HCT116 (cell line): ENCODE results near the gene ARMC10. TPM values are rescaled to one million over a fixed set of nuclear protein-coding genes. Genes with fewer than 3 reads are reported as not detected.
A peak's percentile ranks its signal among the peaks of the same experiment; 100 is the strongest.

Source experiments
- ATAC-seq: fragments of 200-7000 bp; cut with Tn5 transposase; 2 replicates; pipeline ENCODE4 v1.9.1; 2020; ENCODE audit warnings: mild to moderate bottlenecking, moderate library complexity
- BruUV-seq: library from RNA; stranded (reverse); fragments of 400-500 nt; replicated peaks from 2 replicates; lab custom pipeline; 2021; lab: Mats Ljungman, UMichigan
- CTCF ChIA-PET: fragments of 300-600 bp; sonication (Branson Sonifier 250); formaldehyde crosslinking; loops from one replicate; lab custom pipeline; 2021; ENCODE audit warnings: antibody characterized with exemption; lab: Charles Lee
- POLR2A ChIA-PET: fragments of 300-600, 350-600 bp; sonication (Branson Sonifier 250); formaldehyde crosslinking; loops from one replicate; lab custom pipeline; 2021; ENCODE audit warnings: antibody characterized with exemption; lab: Charles Lee
- RAD21 ChIA-PET, 2 experiments: fragments of 300-600 bp; sonication (Branson Sonifier 250); formaldehyde crosslinking; loops; one replicate each; lab custom pipeline; 2023; ENCODE audit warnings: low total read pairs in 2 of 2; ENCODE audit not compliant: uncharacterized antibody in 2 of 2, unreplicated experiment in 2 of 2, low non-redundant PET in 1 of 2; lab: Charles Lee
- DNase-seq: peaks from one replicate; pipeline ENCODE4 v3.0.0-alpha.2; 2010; ENCODE audit warnings: low read depth, low spot score
- H2AFZ ChIP-seq: fragments of 200-600 bp; shearing (Covaris generic), sonication (generic); 2 replicates; pipeline ENCODE4 v1.6.1; 2017; ENCODE audit warnings: low read depth, mixed run types, mixed read lengths, antibody characterized with exemption, low read length; ENCODE audit not compliant: poor library complexity, severe bottlenecking
- H3K27ac ChIP-seq: 2 replicates; pipeline ENCODE4 v1.5.1; 2012; ENCODE audit warnings: low read depth, low read length
- H3K27me3 ChIP-seq: fragments of 200-600 bp; sonication (generic); 2 replicates; pipeline ENCODE4 v1.6.1; 2016; ENCODE audit warnings: mixed run types, low read length, mixed read lengths; ENCODE audit not compliant: insufficient read depth
- H3K36me3 ChIP-seq, 2 experiments: fragments of 200-500 bp in 1 of 2; fragments of 200-600 bp in 1 of 2; sonication (Bioruptor generic) in 1 of 2; sonication (generic) in 1 of 2; 2 replicates each; pipeline versions ENCODE4 v1.5.1 to v1.6.1; 2014 to 2016; ENCODE audit warnings: low read length in 2 of 2, inconsistent platforms in 1 of 2, mixed read lengths in 1 of 2, mixed run types in 1 of 2; ENCODE audit not compliant: insufficient read depth in 2 of 2, control insufficient read depth in 1 of 2
- H3K4me1 ChIP-seq, 2 experiments: fragments of 200-600 bp in 1 of 2; sonication (generic) in 1 of 2; 2 replicates each; pipeline versions ENCODE4 v1.5.1 to v1.6.1; 2012 to 2017; ENCODE audit warnings: low read length in 2 of 2, inconsistent platforms in 1 of 2, mild to moderate bottlenecking in 1 of 2, mixed read lengths in 1 of 2, mixed run types in 1 of 2, moderate library complexity in 1 of 2; ENCODE audit not compliant: insufficient read depth in 2 of 2, control insufficient read depth in 1 of 2
- H3K4me2 ChIP-seq: fragments of 200-600 bp; sonication (generic); 2 replicates; pipeline ENCODE4 v1.6.1; 2017; ENCODE audit warnings: mixed run types, low read length, mixed read lengths
- H3K4me3 ChIP-seq, 2 experiments: fragments of 200-600 bp in 1 of 2; sonication (generic) in 1 of 2; replicated peaks in 1 of 2; 2 replicates each; pipeline ENCODE4 v1.5.1; 2011 to 2016; ENCODE audit warnings: low read length in 2 of 2, control low read depth in 1 of 2, low read depth in 1 of 2, mild to moderate bottlenecking in 1 of 2, mixed read lengths in 1 of 2, mixed run types in 1 of 2
- H3K79me2 ChIP-seq: fragments of 200-600 bp; sonication (generic); 2 replicates; pipeline ENCODE4 v1.6.1; 2017; ENCODE audit warnings: mild to moderate bottlenecking, mixed run types, low read length, moderate library complexity, mixed read lengths; ENCODE audit not compliant: insufficient read depth
- H3K9ac ChIP-seq: fragments of 200-600 bp; sonication (generic); 2 replicates; pipeline ENCODE4 v1.6.1; 2016; ENCODE audit warnings: low read length, mixed read lengths
- H3K9me2 ChIP-seq: fragments of 200-600 bp; sonication (generic), shearing (Covaris generic); 2 replicates; pipeline ENCODE4 v1.6.1; 2017; ENCODE audit warnings: mixed run types, mild to moderate bottlenecking, moderate library complexity; ENCODE audit not compliant: insufficient read depth
- H3K9me3 ChIP-seq, 2 experiments: fragments of 200-500 bp in 1 of 2; fragments of 200-600 bp in 1 of 2; sonication (Bioruptor generic) in 1 of 2; sonication (generic) in 1 of 2; 2 replicates each; pipeline ENCODE4 v1.6.1; 2014 to 2017; ENCODE audit warnings: low read length in 2 of 2, mixed read lengths in 2 of 2, inconsistent platforms in 1 of 2, low read depth in 1 of 2, mild to moderate bottlenecking in 1 of 2, mixed run types in 1 of 2, moderate library complexity in 1 of 2; ENCODE audit not compliant: control insufficient read depth in 1 of 2, insufficient read depth in 1 of 2
- H4K20me1 ChIP-seq: fragments of 200-600 bp; sonication (generic), shearing (Covaris generic); 2 replicates; pipeline ENCODE4 v1.6.1; 2017; ENCODE audit warnings: mixed run types, mild to moderate bottlenecking, moderate library complexity; ENCODE audit not compliant: insufficient read depth
- CBX3 ChIP-seq: IDR thresholded peaks from 2 replicates; pipeline ENCODE4 v1.6.1; 2012; ENCODE audit warnings: low read depth
- CTCF ChIP-seq, 3 experiments: fragments of 200-600 bp in 1 of 3; sonication (generic) in 1 of 3; IDR thresholded peaks in 2 of 3; conservative IDR thresholded peaks in 1 of 3; 2 replicates each; pipeline ENCODE4 v1.5.1; 2012 to 2017; ENCODE audit warnings: low read depth in 2 of 3, low read length in 2 of 3, antibody characterized with exemption in 1 of 3, borderline replicate concordance in 1 of 3, control low read depth in 1 of 3, mild to moderate bottlenecking in 1 of 3, mixed read lengths in 1 of 3, mixed run types in 1 of 3, moderate library complexity in 1 of 3; ENCODE audit not compliant: insufficient read depth in 1 of 3
- POLR2A ChIP-seq: IDR thresholded peaks from 2 replicates; pipeline ENCODE4 v1.7.0; 2011; ENCODE audit warnings: borderline replicate concordance; ENCODE audit not compliant: insufficient read depth, insufficient read length; ENCODE audit errors: extremely low read depth
- POLR2AphosphoS5 ChIP-seq: IDR thresholded peaks from 2 replicates; pipeline ENCODE4 v1.6.1; 2011; ENCODE audit warnings: mild to moderate bottlenecking, low read depth, low read length, moderate library complexity
- RAD21 ChIP-seq: IDR thresholded peaks from 2 replicates; pipeline ENCODE4 v1.6.1; 2012; ENCODE audit warnings: low read depth, mild to moderate bottlenecking
- SP1 ChIP-seq: IDR thresholded peaks from 2 replicates; pipeline ENCODE4 v1.6.1; 2012; ENCODE audit warnings: low read depth
- TCF7L2 ChIP-seq: IDR thresholded peaks from 2 replicates; pipeline ENCODE4 v1.7.0; 2011; ENCODE audit warnings: borderline replicate concordance, inconsistent platforms; ENCODE audit not compliant: insufficient read depth, insufficient read length; ENCODE audit errors: extremely low read depth
- ZBTB33 ChIP-seq: IDR thresholded peaks from 2 replicates; pipeline ENCODE4 v1.6.1; 2011; ENCODE audit warnings: mild to moderate bottlenecking, low read length, moderate library complexity; ENCODE audit not compliant: insufficient replicate concordance; ENCODE audit errors: extremely low read depth
- ZFX ChIP-seq: fragments of 450-650 bp; IDR thresholded peaks from 2 replicates; pipeline ENCODE4 v1.6.1; 2017
- intact Hi-C: fragments of 100-400 bp; cut with micrococcal nuclease; formaldehyde crosslinking; loops from 2 replicates; pipeline ENCODE4 v1.10.0; 2022
- total RNA-seq: library from RNA; stranded (reverse); gene quantifications from one replicate; pipeline ENCODE4 v1.2.1, GENCODE V29; 2021; ENCODE audit not compliant: unreplicated experiment

ARMC10 gene
- total RNA-seq, 1 experiment from 2014 or later = 53.3 TPM

GRCh38 chr7:103142494-103142893 is 67.6 kb downstream of the ARMC10 start:
- Histone ChIP-seq H3K36me3 (no peaks in the 10 kb centered on the region), H3K4me2 (peak overlapping the region; percentile 11; the same call in 1 of the 2 replicates), H3K27ac (no peak overlapping the region), H2AFZ (no peak overlapping the region), H3K4me1 (peaks cover under 1 to 8% of the 10 kb centered on the region in 2 experiments; a peak in 3 of 4 replicates), H4K20me1 (no peaks in the 10 kb centered on the region), H3K27me3 (no peaks in the 10 kb centered on the region), H3K9me3 (no peaks in the 10 kb centered on the region), H3K79me2 (peaks cover 10% of the 10 kb centered on the region), H3K9me2 (no peaks in the 10 kb centered on the region), H3K9ac (no peak overlapping the region), H3K4me3 (no peak overlapping the region)
- ChIA-PET RAD21 (no interaction called here), POLR2A (no interaction called here), CTCF (no interaction called here)
- intact Hi-C loops = no loop called here
- BruUV-seq = no TSS peak
- ATAC-seq (no peak), DNase-seq (no peak)
- no peak for TF ChIP-seq CTCF (IDR thresholded peaks at IDR 0.05 in 2 of 3, conservative IDR thresholded peaks at IDR 0.05 in 1 of 3; ENCODE audit: borderline replicate concordance in 1 of 3, insufficient read depth in 1 of 3, low read depth in 2 of 3, low read length in 2 of 3)
- no peak for TF ChIP-seq RAD21
- TF ChIP-seq POLR2A = no peak
- TF ChIP-seq CBX3 = no peak
- no peak for TF ChIP-seq ZBTB33
- TF ChIP-seq POLR2AphosphoS5 = no peak
- TF ChIP-seq SP1 = no peak
- TF ChIP-seq ZFX = no peak
- TF ChIP-seq TCF7L2 = no peak
